Thoracic aorta (tissue), 2 donors: ENCODE results near the gene KCNIP4. TPM values are rescaled to one million over a fixed set of nuclear protein-coding genes. Genes with fewer than 3 reads are reported as not detected.

Source experiments
- ATAC-seq: fragments of 150-250 bp; one replicate; pipeline ENCODE4 v1.8.0; 2017; ENCODE audit warnings: low read depth; ENCODE audit not compliant: insufficient number of reproducible peaks, low FRiP score
- DNase-seq: peaks from one replicate; pipeline ENCODE4 v3.0.0-alpha.2; 2020; ENCODE audit warnings: low spot score
- H3K27ac ChIP-seq, 2 donors: fragments of 200-600 bp; sonication (generic); 1 replicate in 1 of 2; 2 replicates in 1 of 2; pipeline ENCODE4 v1.5.1; 2016; ENCODE audit warnings: mild to moderate bottlenecking in 2 of 2, moderate library complexity in 2 of 2
- H3K27me3 ChIP-seq: fragments of 200-600 bp; sonication (generic); replicated peaks from 2 replicates; pipeline ENCODE4 v1.6.0; 2016; ENCODE audit warnings: mild to moderate bottlenecking; ENCODE audit not compliant: insufficient read depth
- H3K36me3 ChIP-seq: fragments of 200-600 bp; sonication (generic); one replicate; pipeline ENCODE4 v1.5.1; 2016
- H3K4me1 ChIP-seq, 2 donors: fragments of 200-600 bp; sonication (generic); 1 replicate in 1 of 2; 2 replicates in 1 of 2; pipeline versions ENCODE4 v1.5.1 to v1.6.0; 2016; ENCODE audit warnings: low read depth in 2 of 2, mild to moderate bottlenecking in 1 of 2; ENCODE audit not compliant: control insufficient read depth in 1 of 2
- H3K4me3 ChIP-seq: fragments of 200-600 bp; sonication (generic); 2 replicates; pipeline ENCODE4 v1.5.1; 2016; ENCODE audit warnings: mild to moderate bottlenecking
- H3K9me3 ChIP-seq: fragments of 200-600 bp; sonication (generic); 2 replicates; pipeline ENCODE4 v1.5.1; 2016
- CTCF ChIP-seq: fragments of 200-600 bp; sonication (generic); IDR thresholded peaks from one replicate; pipeline ENCODE4 v1.5.1; 2019; ENCODE audit warnings: antibody characterized with exemption
- total RNA-seq, 2 donors: library from RNA; depleted of rRNA; stranded (reverse); fragments of >200 nt; gene quantifications; one replicate each; pipeline versions ENCODE4 v1.1.0 to v1.2.3, GENCODE V29; 2016

Gene KCNIP4
- total RNA-seq, 2 donors from 2014 or later, result not detected

- no peak overlapping the region for H3K27ac ChIP-seq
- ATAC-seq (no peak), DNase-seq (no peak)
- H3K36me3 ChIP-seq, result no peaks in the 10 kb centered on the region
- no peaks in the 10 kb centered on the region for H3K27me3 ChIP-seq
- H3K9me3 ChIP-seq, result no peaks in the 10 kb centered on the region
- TF ChIP-seq CTCF, result no peak
- no peak overlapping the region for H3K4me3 ChIP-seq
- H3K4me1 ChIP-seq, result no peaks in the 10 kb centered on the region
Observed at GRCh38 chr4:21716531-21716930, 232.0 kb downstream of the KCNIP4 start.

- H3K4me3 ChIP-seq, result no peak overlapping the region
- no peak for TF ChIP-seq CTCF
- no peaks in the 10 kb centered on the region for H3K27me3 ChIP-seq
- no peaks in the 10 kb centered on the region for H3K36me3 ChIP-seq
- DNase-seq, result no peak
- no peaks in the 10 kb centered on the region for H3K9me3 ChIP-seq
- no peak for ATAC-seq
- no peaks in the 10 kb centered on the region for H3K4me1 ChIP-seq
- H3K27ac ChIP-seq, result no peak overlapping the region
Observed at GRCh38 chr4:21710179-21710835, 238.3 kb downstream of the KCNIP4 start.

GRCh38 chr4:21709761-21710160 is 238.8 kb downstream of the KCNIP4 start:
- Histone ChIP-seq H3K9me3 (no peaks in the 10 kb centered on the region), H3K27me3 (no peaks in the 10 kb centered on the region), H3K27ac (no peak overlapping the region), H3K4me1 (no peaks in the 10 kb centered on the region), H3K4me3 (no peak overlapping the region), H3K36me3 (no peaks in the 10 kb centered on the region)
- no peak for TF ChIP-seq CTCF
- no peak for DNase-seq
- ATAC-seq, result no peak

GRCh38 chr4:21709031-21709430 is 239.5 kb downstream of the KCNIP4 start:
- ATAC-seq (no peak), DNase-seq (no peak)
- Histone ChIP-seq H3K9me3 (no peaks in the 10 kb centered on the region), H3K27me3 (no peaks in the 10 kb centered on the region), H3K4me1 (no peaks in the 10 kb centered on the region), H3K36me3 (no peaks in the 10 kb centered on the region), H3K27ac (no peak overlapping the region), H3K4me3 (no peak overlapping the region)
- TF ChIP-seq CTCF, result no peak

- Histone ChIP-seq H3K27ac (no peak overlapping the region), H3K9me3 (no peaks in the 10 kb centered on the region), H3K4me3 (no peak overlapping the region), H3K36me3 (no peaks in the 10 kb centered on the region), H3K4me1 (no peaks in the 10 kb centered on the region), H3K27me3 (no peaks in the 10 kb centered on the region)
- no peak for ATAC-seq
- no peak for DNase-seq
- TF ChIP-seq CTCF, result no peak
Observed at GRCh38 chr4:21699446-21699845, 249.1 kb downstream of the KCNIP4 start.
